Fibroblast of villous mesenchyme (primary cell): ENCODE measurements around the gene EFCAB10. TPM values are rescaled to one million over a fixed set of nuclear protein-coding genes. Genes with fewer than 3 reads are reported as not detected.
"Not testable (repeated sequence)": the region's sequence is repeated elsewhere in the genome, so short reads cannot be mapped to it uniquely, and the experiment has no call there.

Experiments
- DNase-seq: peaks from one replicate; pipeline ENCODE4 v3.0.0-alpha.2; 2010; ENCODE audit warnings: low read depth
- H3K4me3 ChIP-seq: 2 replicates; pipeline ENCODE4 v1.5.1; 2011; ENCODE audit warnings: low read depth, mild to moderate bottlenecking, low read length
- total RNA-seq: library from RNA; depleted of rRNA; stranded (reverse); fragments of >200 nt; gene quantifications from 2 replicates; pipeline ENCODE4 v1.2.3, GENCODE V29; 2012
- TF ChIP-seq, protein P1 (sequence below): IDR thresholded peaks from 2 replicates; pipeline ENCODE4 v1.5.1; 2012; ENCODE audit warnings: low read depth, mild to moderate bottlenecking, low read length; ENCODE audit not compliant: insufficient read depth

EFCAB10 gene
- total RNA-seq, 1 donor = under 0.01 TPM

DNA sequence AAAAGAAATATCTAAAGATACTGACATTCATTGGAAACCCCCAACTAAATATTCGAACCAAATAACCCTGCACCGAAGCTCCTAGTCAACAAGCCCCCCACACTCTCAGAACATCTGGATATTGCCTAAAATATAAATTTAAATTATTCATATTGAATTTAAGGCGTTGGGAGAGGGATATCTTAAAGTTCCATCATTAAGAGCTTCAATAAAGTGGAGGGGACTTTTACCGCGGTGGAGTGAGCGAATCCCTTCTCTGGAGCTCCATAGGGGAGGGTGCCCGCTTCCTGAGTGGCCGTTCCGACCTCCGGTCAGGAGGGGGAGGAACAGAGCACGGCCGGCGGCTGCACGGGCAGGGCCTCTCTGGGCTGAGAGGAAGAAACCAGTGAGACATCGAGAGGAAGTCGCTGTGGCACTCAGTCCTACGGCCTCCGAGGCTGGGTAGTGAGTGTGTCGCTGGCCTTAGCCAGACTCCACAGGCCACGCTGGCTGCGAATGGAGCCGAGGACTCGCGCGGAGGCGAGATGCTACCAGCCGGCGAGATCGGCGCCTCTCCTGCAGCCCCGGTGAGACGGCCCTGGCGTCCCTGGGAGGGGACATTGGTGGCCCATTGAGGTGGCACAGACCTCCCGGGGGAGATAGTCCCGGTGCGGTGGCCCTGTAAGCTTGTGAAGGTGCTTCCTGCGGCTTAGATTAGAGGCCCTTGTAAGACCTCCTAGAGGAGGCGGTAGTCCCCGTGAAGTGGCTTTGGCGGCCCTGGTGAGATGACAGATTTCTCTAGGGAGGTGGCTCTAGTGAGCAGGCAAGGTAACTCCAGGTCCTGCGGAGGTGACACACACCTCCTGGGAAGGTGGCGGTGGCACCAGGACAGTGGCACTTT lies 49.3 kb downstream of the EFCAB10 start, which contains the start of gene RINT1:
TSS of gene RINT1 (plus strand) at position 410 of the 880 bp plus-strand sequence. CDS start at position 525, 115 bp downstream.
- TF ChIP-seq, protein P1, sequence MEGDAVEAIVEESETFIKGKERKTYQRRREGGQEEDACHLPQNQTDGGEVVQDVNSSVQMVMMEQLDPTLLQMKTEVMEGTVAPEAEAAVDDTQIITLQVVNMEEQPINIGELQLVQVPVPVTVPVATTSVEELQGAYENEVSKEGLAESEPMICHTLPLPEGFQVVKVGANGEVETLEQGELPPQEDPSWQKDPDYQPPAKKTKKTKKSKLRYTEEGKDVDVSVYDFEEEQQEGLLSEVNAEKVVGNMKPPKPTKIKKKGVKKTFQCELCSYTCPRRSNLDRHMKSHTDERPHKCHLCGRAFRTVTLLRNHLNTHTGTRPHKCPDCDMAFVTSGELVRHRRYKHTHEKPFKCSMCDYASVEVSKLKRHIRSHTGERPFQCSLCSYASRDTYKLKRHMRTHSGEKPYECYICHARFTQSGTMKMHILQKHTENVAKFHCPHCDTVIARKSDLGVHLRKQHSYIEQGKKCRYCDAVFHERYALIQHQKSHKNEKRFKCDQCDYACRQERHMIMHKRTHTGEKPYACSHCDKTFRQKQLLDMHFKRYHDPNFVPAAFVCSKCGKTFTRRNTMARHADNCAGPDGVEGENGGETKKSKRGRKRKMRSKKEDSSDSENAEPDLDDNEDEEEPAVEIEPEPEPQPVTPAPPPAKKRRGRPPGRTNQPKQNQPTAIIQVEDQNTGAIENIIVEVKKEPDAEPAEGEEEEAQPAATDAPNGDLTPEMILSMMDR = peak; percentile 82
- H3K4me3 ChIP-seq = peak within 1 kb of the TSS; percentile 96
- DNase-seq = peak; percentile 93

DNA sequence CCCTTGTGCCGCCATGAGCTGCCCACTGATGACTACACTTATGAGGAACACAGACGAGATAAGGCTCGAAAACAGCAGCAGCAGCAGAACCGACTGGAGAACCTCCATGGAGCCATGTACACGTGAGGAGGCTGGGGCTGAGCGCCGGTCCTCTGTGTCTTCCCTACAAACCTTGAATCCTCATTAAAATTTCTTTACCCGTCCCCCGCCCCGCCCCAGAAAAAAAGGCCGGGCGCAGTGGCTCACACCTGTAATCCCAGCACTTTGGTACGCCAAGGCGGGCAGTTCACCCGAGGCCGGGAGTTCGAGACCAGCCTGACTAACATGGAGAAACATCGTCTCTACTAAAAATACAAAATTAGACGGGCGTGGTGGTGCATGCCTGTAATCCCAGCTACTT lies 50.7 kb downstream of the EFCAB10 start:
- TF ChIP-seq, protein P1 = no peak
- H3K4me3 ChIP-seq = no peak overlapping the region
- DNase-seq = no peak

DNA sequence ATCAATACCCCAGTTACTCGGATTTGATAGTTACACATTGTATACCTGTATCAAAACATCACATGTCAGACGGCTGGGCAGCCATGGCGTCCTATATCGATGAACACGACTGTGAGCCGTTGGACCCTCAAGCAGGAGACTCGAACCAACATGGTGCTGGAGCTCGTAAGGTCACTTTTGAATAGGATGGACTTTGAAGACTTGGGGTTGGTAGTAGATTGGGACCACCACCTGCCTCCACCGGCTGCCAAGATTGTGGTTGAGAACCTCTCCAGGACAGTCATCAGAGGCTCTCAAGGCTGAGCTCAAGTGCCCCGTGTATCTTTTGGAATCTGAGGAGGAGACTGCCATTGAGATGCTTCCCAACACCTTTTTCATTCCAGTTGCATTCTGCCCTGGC lies 51.2 kb downstream of the EFCAB10 start:
- H3K4me3 ChIP-seq = no peak overlapping the region
- TF ChIP-seq, protein P1 = no peak
- no peak for DNase-seq

DNA sequence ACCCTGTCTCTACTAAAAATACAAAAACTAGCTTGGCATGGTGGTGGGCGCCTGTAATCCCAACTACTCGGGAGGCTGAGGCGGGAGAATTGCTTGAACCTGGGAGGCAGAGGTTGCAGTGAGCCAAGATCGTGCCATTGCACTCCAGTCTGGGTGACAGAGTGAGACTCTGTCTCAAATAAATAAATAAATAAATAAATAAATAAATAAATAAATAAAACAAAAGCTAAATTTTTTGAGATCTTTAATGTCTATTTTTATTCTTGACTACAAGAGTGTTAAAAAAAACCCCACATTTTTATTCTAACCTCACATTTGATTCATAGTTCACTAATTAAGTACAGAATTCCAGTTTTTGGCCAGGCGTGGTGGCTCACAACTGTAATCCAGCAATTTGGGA lies 53.6 kb downstream of the EFCAB10 start:
- DNase-seq, H3K4me3 ChIP-seq: not testable (repeated sequence)

DNA sequence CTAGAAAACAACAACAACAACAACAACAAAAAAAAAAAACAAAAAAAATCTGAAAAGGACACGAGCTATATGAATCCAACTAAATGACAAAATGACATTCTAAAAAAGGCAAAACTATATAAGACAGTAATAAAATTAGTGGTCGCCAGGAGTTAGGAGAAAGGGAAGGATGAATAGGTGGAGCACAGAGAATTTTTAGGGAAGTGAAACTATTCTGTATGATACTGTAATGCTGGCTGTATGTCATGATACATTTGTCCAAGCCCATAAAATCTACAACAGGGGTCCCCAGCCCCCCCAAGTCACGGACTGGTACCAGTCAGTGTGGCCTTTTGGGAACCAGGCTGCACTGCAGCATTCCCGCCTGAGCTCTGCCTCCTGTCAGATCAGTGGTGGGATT lies 56.5 kb downstream of the EFCAB10 start:
- TF ChIP-seq, protein P1 = no peak
- DNase-seq = no peak
- no peak overlapping the region for H3K4me3 ChIP-seq

DNA sequence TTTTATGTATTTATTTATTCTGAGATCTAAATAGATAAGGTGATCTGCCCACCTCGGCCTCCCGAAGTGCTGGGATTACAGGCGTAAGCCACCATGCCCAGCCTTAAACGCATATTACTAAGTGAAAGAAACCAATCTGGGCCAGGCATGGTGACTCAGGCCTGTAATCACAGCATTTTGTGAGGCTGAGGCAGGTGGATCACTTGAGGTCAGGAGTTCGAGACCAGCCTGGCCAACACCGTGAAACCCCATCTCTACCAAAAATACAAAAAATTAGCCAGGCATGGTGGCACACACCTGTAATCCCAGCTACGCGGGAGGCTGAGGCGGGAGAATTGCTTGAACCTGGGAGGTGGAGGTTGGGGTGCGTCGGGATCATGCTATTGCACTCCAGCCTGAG lies 56.9 kb downstream of the EFCAB10 start:
- not testable (repeated sequence) for H3K4me3 ChIP-seq, DNase-seq

DNA sequence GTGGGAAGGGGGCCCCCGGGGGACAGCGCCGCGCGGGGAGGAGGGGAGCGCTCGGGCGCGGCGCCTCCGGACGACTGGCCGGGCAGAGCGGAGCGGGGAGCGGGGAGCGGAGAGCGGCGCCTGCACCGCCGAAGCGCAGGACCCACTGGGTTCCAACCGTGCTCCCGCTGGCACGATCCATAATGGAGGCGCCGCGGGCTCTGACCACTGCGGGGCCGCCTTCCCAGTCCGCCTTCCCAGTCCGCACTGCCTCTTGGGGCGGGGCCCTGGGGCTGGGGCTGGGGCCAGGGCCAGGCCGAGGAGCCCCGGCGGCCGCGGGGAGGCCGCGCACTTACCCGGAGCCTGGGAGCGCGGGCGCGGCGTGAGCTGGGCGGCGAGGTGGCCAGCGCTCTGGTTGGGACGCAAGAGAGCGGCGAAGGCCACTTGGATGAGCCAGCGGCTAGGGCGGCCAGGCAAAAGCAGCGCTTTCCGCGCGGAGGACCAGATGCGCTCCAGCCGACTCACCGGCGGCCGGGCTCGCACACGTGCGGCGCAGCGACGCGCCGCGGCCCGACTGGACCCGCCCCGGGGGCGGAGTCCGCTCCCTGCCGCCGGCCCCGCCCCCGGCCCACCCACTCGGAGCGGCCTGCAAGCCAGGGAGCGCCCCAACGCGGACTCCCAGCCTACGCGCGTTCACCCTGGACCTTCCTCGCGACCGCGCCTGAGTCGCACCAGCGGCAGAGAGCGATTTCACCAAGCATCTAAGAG lies 59.4 kb downstream of the EFCAB10 start, which contains the start of gene PUS7:
TSS of gene PUS7 (minus strand) at position 555 of the 747 bp plus-strand sequence. CDS start 13,759 bp downstream, outside the sequence.
- TF ChIP-seq, protein P1 = no peak
- DNase-seq = peak; percentile 88
- H3K4me3 ChIP-seq = peak within 1 kb of the TSS; percentile 68
